GM23338 (cell line): ENCODE data around the gene FSIP1. TPM values are rescaled to one million over a fixed set of nuclear protein-coding genes. Genes with fewer than 3 reads are reported as not detected.

Source experiments
- ATAC-seq: fragments of 200-7000 bp; cut with Tn5 transposase; 3 replicates; pipeline ENCODE4 v1.9.1; 2020
- DNase-seq: peaks from one replicate; pipeline ENCODE4 v3.0.0-alpha.2; 2015; ENCODE audit warnings: low spot score
- H2AFZ ChIP-seq: fragments of 200-600 bp; sonication (generic); 2 replicates; pipeline ENCODE4 v1.8.0; 2016; ENCODE audit warnings: antibody characterized with exemption, mild to moderate bottlenecking, moderate library complexity
- H3F3A ChIP-seq: fragments of 200-600 bp; sonication (generic); replicated peaks from 2 replicates; pipeline ENCODE4 v1.8.0; 2017; ENCODE audit warnings: antibody characterized with exemption, mixed run types, low read depth
- H3K27ac ChIP-seq: fragments of 200-600 bp; sonication (generic); 2 replicates; pipeline ENCODE4 v1.6.1; 2016; ENCODE audit warnings: low read depth
- H3K27me3 ChIP-seq: fragments of 200-600 bp; sonication (generic); 2 replicates; pipeline ENCODE4 v1.8.0; 2016; ENCODE audit warnings: mild to moderate bottlenecking, mixed run types, moderate library complexity; ENCODE audit not compliant: insufficient read depth
- H3K36me3 ChIP-seq: fragments of 200-600 bp; sonication (generic); 2 replicates; pipeline ENCODE4 v1.8.0; 2016; ENCODE audit warnings: mild to moderate bottlenecking; ENCODE audit not compliant: insufficient read depth
- H3K4me1 ChIP-seq: fragments of 200-600 bp; sonication (generic); 2 replicates; pipeline ENCODE4 v1.8.0; 2016; ENCODE audit warnings: mild to moderate bottlenecking, moderate library complexity; ENCODE audit not compliant: insufficient read depth
- H3K4me2 ChIP-seq: fragments of 200-600 bp; sonication (generic); 2 replicates; pipeline ENCODE4 v1.7.1; 2017; ENCODE audit warnings: mixed run types
- H3K4me3 ChIP-seq: fragments of 200-600 bp; sonication (generic); 2 replicates; pipeline ENCODE4 v1.6.1; 2016; ENCODE audit warnings: mixed run types
- H3K79me2 ChIP-seq: fragments of 200-600 bp; sonication (generic); replicated peaks from 2 replicates; pipeline ENCODE4 v1.8.0; 2017; ENCODE audit warnings: mild to moderate bottlenecking; ENCODE audit not compliant: insufficient read depth
- H3K9me2 ChIP-seq: fragments of 200-600 bp; sonication (generic); 2 replicates; pipeline ENCODE4 v1.8.0; 2017; ENCODE audit not compliant: insufficient read depth
- H4K20me1 ChIP-seq: fragments of 200-600 bp; sonication (generic); replicated peaks from 2 replicates; pipeline ENCODE4 v1.8.0; 2017; ENCODE audit warnings: mild to moderate bottlenecking; ENCODE audit not compliant: insufficient read depth
- H3K27ac Mint-ChIP-seq: 2 replicates; pipeline ENCODE4 v1.8.0; 2020; ENCODE audit warnings: inconsistent platforms, mild to moderate bottlenecking, moderate library complexity, mixed read lengths
- H3K27me3 Mint-ChIP-seq: 3 replicates; pipeline ENCODE4 v1.8.0; 2022; ENCODE audit warnings: low read depth, mild to moderate bottlenecking, moderate library complexity, mixed read lengths, inconsistent platforms; ENCODE audit not compliant: insufficient read depth, poor library complexity
- H3K36me3 Mint-ChIP-seq: 3 replicates; pipeline ENCODE4 v1.8.0; 2021; ENCODE audit warnings: low read depth, mild to moderate bottlenecking, inconsistent platforms, moderate library complexity, mixed read lengths
- H3K4me1 Mint-ChIP-seq: 3 replicates; pipeline ENCODE4 v1.8.0; 2020; ENCODE audit warnings: mild to moderate bottlenecking, inconsistent platforms, mixed read lengths
- H3K4me3 Mint-ChIP-seq: 3 replicates; pipeline ENCODE4 v1.8.0; 2021; ENCODE audit warnings: moderate library complexity, mild to moderate bottlenecking, inconsistent platforms, mixed read lengths
- H3K9me3 Mint-ChIP-seq: 3 replicates; pipeline ENCODE4 v1.8.0; 2020; ENCODE audit warnings: moderate library complexity, mild to moderate bottlenecking, inconsistent platforms, mixed read lengths
- CTCF ChIP-seq, 2 experiments: fragments of 200-600 bp in 1 of 2; sonication (generic) in 1 of 2; conservative IDR thresholded peaks; 2 replicates each; pipeline versions ENCODE4 v1.5.1 to v1.6.1; 2016 to 2017; ENCODE audit warnings: antibody characterized with exemption in 2 of 2, low read depth in 2 of 2, mild to moderate bottlenecking in 2 of 2, moderate library complexity in 1 of 2
- ETS1 ChIP-seq: IDR thresholded peaks from 2 replicates; pipeline ENCODE4 v1.6.1; 2016; ENCODE audit warnings: antibody characterized with exemption
- POLR2AphosphoS5 ChIP-seq: IDR thresholded peaks from 2 replicates; pipeline ENCODE4 v1.6.1; 2016; ENCODE audit warnings: antibody characterized with exemption, low read depth
- REST ChIP-seq: IDR thresholded peaks from one replicate; pipeline ENCODE4 v1.6.1; 2018; ENCODE audit warnings: antibody characterized with exemption; ENCODE audit not compliant: unreplicated experiment
- STAT1 ChIP-seq: IDR thresholded peaks from one replicate; pipeline ENCODE4 v1.6.1; 2016; ENCODE audit warnings: antibody characterized with exemption; ENCODE audit not compliant: unreplicated experiment
- ZNF462 ChIP-seq: fragments of 250-450 bp; sonication (Bioruptor Pico); IDR thresholded peaks from 2 replicates; pipeline ENCODE4 v1.5.0; 2020; ENCODE audit warnings: mild to moderate bottlenecking, moderate library complexity
- polyA plus RNA-seq: library from polyadenylated mRNA; unstranded; fragments of >200 nt; fragmentation: Nextera tagmentation; extraction: Ambion mirVana; gene quantifications from 2 replicates; pipeline ENCODE4 v1.2.1, GENCODE V29; 2016
- total RNA-seq: library from RNA; depleted of rRNA; stranded (reverse); fragments of >200 nt; shearing (Covaris generic); gene quantifications from 2 replicates; pipeline ENCODE4 v1.2.3, GENCODE V29; 2014

The FSIP1 gene
- total and polyA plus RNA-seq, 2 experiments from 2014 or later, result 0.92 to 2.1 TPM

GRCh38 chr15:39640665-39641064 is 142.0 kb downstream of the FSIP1 start (continued):
- TF ChIP-seq ZNF462 (CRISPR knock-in tag) (no peak), CTCF (conservative IDR thresholded peaks at IDR 0.05; ENCODE audit: low read depth in 2 of 2) (no peak)

- no peak for ATAC-seq
- TF ChIP-seq REST (no peak), STAT1 (no peak), POLR2AphosphoS5 (no peak), ETS1 (no peak)
These were observed 143.6 kb downstream of the FSIP1 start for GRCh38 chr15:39639037-39639436.

More at GRCh38 chr15:39639037-39639436, 143.6 kb downstream of the FSIP1 start:
- Histone ChIP-seq H4K20me1 (no peaks in the 10 kb centered on the region), H3K27ac (no peak overlapping the region), H3K9me2 (peaks cover 5% of the 10 kb centered on the region; the same call in 1 of the 2 replicates), H3K4me3 (no peak overlapping the region), H3F3A (no peaks in the 10 kb centered on the region), H2AFZ (no peak overlapping the region), H3K4me1 (no peaks in the 10 kb centered on the region), H3K79me2 (no peaks in the 10 kb centered on the region), H3K27me3 (no peaks in the 10 kb centered on the region), H3K36me3 (no peaks in the 10 kb centered on the region), H3K4me2 (no peak overlapping the region)
- no peaks in the 10 kb centered on the region for H3K9me3 Mint-ChIP-seq
- no peak overlapping the region for H3K27ac Mint-ChIP-seq
- peaks cover 25% of the 10 kb centered on the region for H3K4me1 Mint-ChIP-seq
- no peak overlapping the region for H3K4me3 Mint-ChIP-seq
- no peaks in the 10 kb centered on the region for H3K36me3 Mint-ChIP-seq
- peaks cover 3% of the 10 kb centered on the region for H3K27me3 Mint-ChIP-seq
- no peak for DNase-seq
